K562 (cell line): Measurements from ENCODE around the gene MMP17. TPM values are rescaled to one million over a fixed set of nuclear protein-coding genes. Genes with fewer than 3 reads are reported as not detected.
A peak's percentile ranks its signal among the peaks of the same experiment; 100 is the strongest.

Source experiments
- ATAC-seq: fragments of 200-7000 bp; cut with Tn5 transposase; 3 replicates; pipeline ENCODE4 v1.9.1; 2020; ENCODE audit warnings: moderate library complexity
- BruUV-seq: library from RNA; stranded (reverse); fragments of 400-500 nt; replicated peaks from 2 replicates; lab custom pipeline; 2021; lab: Mats Ljungman, UMichigan
- CTCF ChIA-PET: fragments of 300-600 bp; formaldehyde crosslinking; extraction: SDS; loops from one replicate; lab custom pipeline; 2021; ENCODE audit warnings: low intra/inter-chr PET ratio; lab: Yijun Ruan, JAX
- POLR2A ChIA-PET: fragments of 300-600, 350-650 bp; sonication (Branson Sonifier 250); formaldehyde crosslinking; extraction: SDS; loops from one replicate; lab custom pipeline; 2021; ENCODE audit warnings: antibody characterized with exemption, inconsistent platforms; lab: Yijun Ruan, JAX
- DNase-seq, 4 experiments: peaks; one replicate each; pipeline versions ENCODE4 v3.0.0 to v3.0.0-alpha.2; 2011 to 2018; ENCODE audit warnings: low spot score in 3 of 4, mixed read lengths in 3 of 4; ENCODE audit errors: extremely low read depth in 1 of 4
- FAIRE-seq: peaks from 2 replicates; lab custom pipeline; 2011; peaks lifted over from hg19 to GRCh38; lab: Jason Lieb, UNC
- H2AFZ ChIP-seq: 2 replicates; pipeline ENCODE4 v1.6.0; 2011; ENCODE audit warnings: low read depth, low read length, control low read depth, inconsistent platforms
- H3K27ac ChIP-seq: fragments of 200-600 bp; 3 replicates; pipeline ENCODE4 v1.8.0; 2011; ENCODE audit warnings: low read depth, mild to moderate bottlenecking, control low read depth, inconsistent platforms, low read length, moderate library complexity, mixed read lengths; ENCODE audit errors: extremely low read depth
- H3K27me3 ChIP-seq, 2 experiments: fragments of 300-600 bp in 1 of 2; 2 replicates in 1 of 2; 3 replicates in 1 of 2; pipeline versions ENCODE4 v1.6.0 to v1.8.0; 2011; ENCODE audit warnings: inconsistent platforms in 2 of 2, low read length in 2 of 2, mild to moderate bottlenecking in 1 of 2, mixed read lengths in 1 of 2, moderate library complexity in 1 of 2; ENCODE audit not compliant: control insufficient read depth in 2 of 2, insufficient read depth in 2 of 2
- H3K36me3 ChIP-seq: fragments of 300-600 bp; 3 replicates; pipeline ENCODE4 v1.8.0; 2011; ENCODE audit warnings: mild to moderate bottlenecking, low read length, inconsistent platforms; ENCODE audit not compliant: control insufficient read depth, insufficient read depth
- H3K4me1 ChIP-seq, 2 experiments: fragments of 200-600 bp in 1 of 2; replicated peaks in 1 of 2; 2 replicates in 1 of 2; 3 replicates in 1 of 2; pipeline versions ENCODE4 v1.5.1 to v1.8.0; 2011; ENCODE audit warnings: inconsistent platforms in 2 of 2, low read length in 2 of 2, mild to moderate bottlenecking in 1 of 2, mixed read lengths in 1 of 2, moderate library complexity in 1 of 2; ENCODE audit not compliant: control insufficient read depth in 2 of 2, insufficient read depth in 2 of 2
- H3K4me2 ChIP-seq: 2 replicates; pipeline ENCODE4 v1.6.1; 2011; ENCODE audit warnings: low read length, control low read depth, inconsistent platforms, mixed read lengths; ENCODE audit not compliant: insufficient read depth
- H3K4me3 ChIP-seq: fragments of 200-600 bp; sonication (generic), shearing (Covaris generic); 2 replicates; pipeline ENCODE4 v1.5.1; 2016; ENCODE audit warnings: control low read depth, inconsistent platforms
- H3K79me2 ChIP-seq: fragments of 200-600 bp; 3 replicates; pipeline ENCODE4 v1.8.0; 2011; ENCODE audit warnings: low read length, inconsistent platforms; ENCODE audit not compliant: control insufficient read depth, insufficient read depth
- H3K9ac ChIP-seq, 2 experiments: 2 replicates each; pipeline versions ENCODE4 v1.6.0 to v1.6.1; 2011; ENCODE audit warnings: low read depth in 2 of 2, low read length in 2 of 2, control low read depth in 1 of 2, inconsistent platforms in 1 of 2, mild to moderate bottlenecking in 1 of 2, mixed read lengths in 1 of 2; ENCODE audit not compliant: insufficient read depth in 1 of 2
- H3K9me1 ChIP-seq: one replicate; pipeline ENCODE4 v1.6.0; 2011; ENCODE audit warnings: inconsistent platforms, mild to moderate bottlenecking, low read length, moderate library complexity; ENCODE audit not compliant: control insufficient read depth, insufficient read depth
- H3K9me3 ChIP-seq: replicated peaks from 2 replicates; pipeline ENCODE4 v1.5.1; 2011; ENCODE audit warnings: low read depth, low read length, inconsistent platforms; ENCODE audit not compliant: control insufficient read depth, insufficient read depth
- H4K20me1 ChIP-seq: replicated peaks from 2 replicates; pipeline ENCODE4 v1.6.1; 2011; ENCODE audit warnings: low read length, inconsistent platforms, mixed read lengths; ENCODE audit not compliant: control insufficient read depth, insufficient read depth
- ARID2 ChIP-seq: fragments of 450-650 bp; IDR thresholded peaks from 2 replicates; pipeline ENCODE4 v1.6.1; 2017; ENCODE audit warnings: antibody characterized with exemption, mild to moderate bottlenecking
- ATF6 ChIP-seq: sonication (generic); formaldehyde crosslinking; IDR thresholded peaks from 2 replicates; pipeline ENCODE4 v1.4.0; 2020; ENCODE audit warnings: mild to moderate bottlenecking, missing genetic modification reagents
- BCLAF1 ChIP-seq, 2 experiments: fragments of 450-650 bp in 1 of 2; IDR thresholded peaks; 2 replicates each; pipeline ENCODE4 v1.6.1; 2011 to 2017; ENCODE audit warnings: low read depth in 2 of 2, antibody characterized with exemption in 1 of 2, borderline replicate concordance in 1 of 2, low read length in 1 of 2, mild to moderate bottlenecking in 1 of 2, mixed read lengths in 1 of 2; ENCODE audit not compliant: control insufficient read depth in 1 of 2
- ETV5 ChIP-seq: sonication (generic); formaldehyde crosslinking; IDR thresholded peaks from 2 replicates; pipeline ENCODE4 v1.4.0; 2020; ENCODE audit warnings: low read depth, mild to moderate bottlenecking, missing genetic modification reagents
- SNRNP70 ChIP-seq: fragments of 200-400 bp; formaldehyde crosslinking; optimal IDR thresholded peaks from 2 replicates; pipeline ENCODE3; 2017; ENCODE audit warnings: low read depth, low read length
- ZBTB2 ChIP-seq: fragments of 450-650 bp; IDR thresholded peaks from 2 replicates; pipeline ENCODE4 v1.6.1; 2016; ENCODE audit warnings: antibody characterized with exemption
- ZNF121 ChIP-seq: sonication (generic); formaldehyde crosslinking; conservative IDR thresholded peaks from 2 replicates; pipeline ENCODE4 v1.8.0; 2022; ENCODE audit warnings: missing genetic modification reagents
- ZNF384 ChIP-seq: IDR thresholded peaks from 2 replicates; pipeline ENCODE4 v1.6.1; 2012; ENCODE audit warnings: low read depth, low read length, improper control_type of control experiment
- WGBS: fragments of 100-300 bp; shearing (Covaris generic); methylation state at CpG from one replicate; pipeline ENCODE4 v1.1.6; 2016; ENCODE audit warnings: low coverage, mixed read lengths; ENCODE audit not compliant: insufficient coverage; ENCODE audit errors: missing lambda C conversion rate; 5-methylcytosine and 5-hydroxymethylcytosine counted together
- in situ Hi-C: fragments of 300-500 bp; cut with MboI; formaldehyde crosslinking; loops from 4 replicates; pipeline ENCODE4 v1.15.0; 2018; ENCODE audit warnings: inconsistent platforms, mixed read lengths
- intact Hi-C: fragments of 100-400 bp; cut with micrococcal nuclease; formaldehyde crosslinking; loops from 2 replicates; pipeline ENCODE4 v1.14.2; 2022
- polyA plus RNA-seq, 8 experiments: library from polyadenylated mRNA; depleted of rRNA in 4 of 8; stranded (reverse) in 5 of 8; unstranded in 3 of 8; fragments of >200 nt; fragmentation: Nextera tagmentation in 2 of 8; fragmentation: Illumina TruSeq in 1 of 8; extraction: Ambion mirVana in 2 of 8; extraction: Trizol in 1 of 8; gene quantifications; 2 replicates each; pipeline versions ENCODE4 v1.2.1 to v1.2.3, GENCODE V29; 2011 to 2014; ENCODE audit warnings: inconsistent platforms in 1 of 8, missing spikeins in 1 of 8
- total RNA-seq, 7 experiments: library from RNA; depleted of rRNA in 6 of 7; stranded (reverse); fragments of >200 nt in 6 of 7; fragmentation: Illumina TruSeq in 2 of 7; extraction: Trizol in 2 of 7; gene quantifications; 2 replicates each; pipeline versions ENCODE4 v1.2.1 to v1.2.3, GENCODE V29; 2011 to 2021; ENCODE audit warnings: low replicate concordance in 1 of 7

The MMP17 gene
- total and polyA plus RNA-seq, 9 of the 15 experiments (the other 6 are each of a cell fraction or from before 2014, with no cell fraction given) = 1.1 to 21.2 (median 17.1) TPM; not detected in 2

- intact Hi-C loops = no loop called here
- CTCF ChIA-PET = no interaction called here
- H3K4me1 ChIP-seq = peaks cover 6 to 16% of the 10 kb centered on the region in 2 experiments; a peak in 3 of 5 replicates
- H3K4me3 ChIP-seq = no peak overlapping the region
- H3K9me3 ChIP-seq = peaks cover 6% of the 10 kb centered on the region; the same call in 1 of the 2 replicates
- no TSS peak for BruUV-seq
- ATAC-seq (peak; percentile 83), FAIRE-seq (peak; percentile 15), DNase-seq (peak in 3 of 4 experiments; percentile 22 to 30 (median 23))
- H3K9ac ChIP-seq = peak overlapping the region in 1 of 2 experiments; percentile 63; a peak in 1 of 4 replicates
- WGBS = 35% methylated on average over 15 of the region's 16 CpGs
- no peaks in the 10 kb centered on the region for H3K79me2 ChIP-seq
- in situ Hi-C loops = no loop called here
- no peaks in the 10 kb centered on the region for H3K36me3 ChIP-seq
- no peaks in the 10 kb centered on the region for H4K20me1 ChIP-seq
- H3K27ac ChIP-seq = no peak overlapping the region
- H3K4me2 ChIP-seq = peak overlapping the region; percentile 37; the same call in 1 of the 2 replicates
- H2AFZ ChIP-seq = peak overlapping the region; percentile 66
- POLR2A ChIA-PET = interaction anchor here (0.6 to 0.9 kb wide), 2 partner anchors 23 to 34 kb away, joined by 3 to 6 read pairs; no protein-coding TSS in a partner anchor
- H3K9me1 ChIP-seq = no peaks in the 10 kb centered on the region
- H3K27me3 ChIP-seq = no peaks in the 10 kb centered on the region; a peak in 2 of 5 replicates
- no peak for TF ChIP-seq ARID2
- TF ChIP-seq ZBTB2 = no peak
- no peak for TF ChIP-seq ETV5 (CRISPR knock-in tag)
- TF ChIP-seq ZNF121 (CRISPR knock-in tag) = peak; percentile 68
- TF ChIP-seq BCLAF1 (IDR thresholded peaks at IDR 0.05; ENCODE audit: borderline replicate concordance in 1 of 2, control insufficient read depth in 1 of 2, low read depth in 2 of 2, low read length in 1 of 2) = no peak
- TF ChIP-seq ZNF384 = peak; percentile 69; the same call in 1 of the 2 replicates
- no peak for TF ChIP-seq SNRNP70
- no peak for TF ChIP-seq ATF6 (CRISPR knock-in tag)
Measured at GRCh38 chr12:131882804-131883520, 54.8 kb downstream of the MMP17 start.
